ENCODE data around the gene SGCD.

Gene SGCD

GRCh38 chr5:156361436-156362109 lies 34.6 kb downstream of the SGCD start:
- no peak for DNase-seq (ENCODE audit: low read depth)

- DNase-seq (ENCODE audit: low read depth) = no peak
Observed at GRCh38 chr5:156363861-156364260, 36.9 kb downstream of the SGCD start.

- DNase-seq (ENCODE audit: low read depth) = no peak
Observed at GRCh38 chr5:156366521-156366920, 39.6 kb downstream of the SGCD start.

GRCh38 chr5:156367597-156367996 lies 40.6 kb downstream of the SGCD start:
- DNase-seq (ENCODE audit: low read depth) = no peak

GRCh38 chr5:156375895-156376495 lies 49.0 kb downstream of the SGCD start:
- no peak for DNase-seq (ENCODE audit: low read depth)

GRCh38 chr5:156376751-156377150 lies 49.8 kb downstream of the SGCD start:
- no peak for DNase-seq (ENCODE audit: low read depth)

GRCh38 chr5:156378159-156378558 lies 51.2 kb downstream of the SGCD start:
- no peak for DNase-seq (ENCODE audit: low read depth)

GRCh38 chr5:156379206-156379605 lies 52.2 kb downstream of the SGCD start:
- DNase-seq (ENCODE audit: low read depth) = no peak

GRCh38 chr5:156380848-156381247 lies 53.9 kb downstream of the SGCD start:
- no peak for DNase-seq (ENCODE audit: low read depth)

GRCh38 chr5:156383510-156384265 lies 56.7 kb downstream of the SGCD start:
- DNase-seq (ENCODE audit: low read depth) = no peak

GRCh38 chr5:156385416-156385815 lies 58.5 kb downstream of the SGCD start:
- DNase-seq (ENCODE audit: low read depth) = no peak

- no peak for DNase-seq (ENCODE audit: low read depth)
Observed at GRCh38 chr5:156386976-156387375, 60.0 kb downstream of the SGCD start.

- no peak for DNase-seq (ENCODE audit: low read depth)
Observed at GRCh38 chr5:156387391-156387790, 60.4 kb downstream of the SGCD start.

GRCh38 chr5:156388233-156388632 lies 61.3 kb downstream of the SGCD start:
- DNase-seq (ENCODE audit: low read depth) = no peak

- no peak for DNase-seq (ENCODE audit: low read depth)
Observed at GRCh38 chr5:156391139-156391538, 64.2 kb downstream of the SGCD start.

- DNase-seq (ENCODE audit: low read depth) = no peak
Observed at GRCh38 chr5:156393980-156394379, 67.0 kb downstream of the SGCD start.

- DNase-seq (ENCODE audit: low read depth) = no peak
Observed at GRCh38 chr5:156394642-156395305, 67.8 kb downstream of the SGCD start.

- no peak for DNase-seq (ENCODE audit: low read depth)
Observed at GRCh38 chr5:156395306-156395675, 68.3 kb downstream of the SGCD start.

- DNase-seq (ENCODE audit: low read depth) = no peak
Observed at GRCh38 chr5:156396063-156396829, 69.3 kb downstream of the SGCD start.

- DNase-seq (ENCODE audit: low read depth) = no peak
Observed at GRCh38 chr5:156396830-156397081, 69.8 kb downstream of the SGCD start.

GRCh38 chr5:156399323-156399722 lies 72.4 kb downstream of the SGCD start:
- DNase-seq (ENCODE audit: low read depth) = no peak

GRCh38 chr5:156400231-156400986 lies 73.4 kb downstream of the SGCD start:
- DNase-seq (ENCODE audit: low read depth) = no peak
